ENCODE results near the gene UROC1.

DNA sequence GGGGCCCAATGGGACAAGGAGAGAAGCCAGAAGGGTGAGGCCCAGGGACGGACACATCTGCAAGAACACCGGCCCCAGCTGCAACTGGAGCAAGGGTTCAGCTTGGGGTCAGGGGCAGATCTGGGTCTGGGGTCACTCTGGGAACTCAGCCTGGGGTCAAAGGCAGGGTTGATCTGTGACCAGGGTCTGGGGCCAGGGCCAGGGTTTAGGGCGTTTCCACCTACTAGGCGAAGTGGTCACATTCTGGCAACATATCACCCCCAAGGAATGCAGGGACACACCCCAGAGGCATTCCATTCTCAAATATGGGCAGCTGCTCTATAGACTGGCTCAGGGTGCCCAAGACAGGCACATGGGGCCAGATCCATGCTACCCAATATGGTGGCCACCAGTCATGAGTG is 9.0 kb downstream of the UROC1 start:
- TF ChIP-seq, protein P1, sequence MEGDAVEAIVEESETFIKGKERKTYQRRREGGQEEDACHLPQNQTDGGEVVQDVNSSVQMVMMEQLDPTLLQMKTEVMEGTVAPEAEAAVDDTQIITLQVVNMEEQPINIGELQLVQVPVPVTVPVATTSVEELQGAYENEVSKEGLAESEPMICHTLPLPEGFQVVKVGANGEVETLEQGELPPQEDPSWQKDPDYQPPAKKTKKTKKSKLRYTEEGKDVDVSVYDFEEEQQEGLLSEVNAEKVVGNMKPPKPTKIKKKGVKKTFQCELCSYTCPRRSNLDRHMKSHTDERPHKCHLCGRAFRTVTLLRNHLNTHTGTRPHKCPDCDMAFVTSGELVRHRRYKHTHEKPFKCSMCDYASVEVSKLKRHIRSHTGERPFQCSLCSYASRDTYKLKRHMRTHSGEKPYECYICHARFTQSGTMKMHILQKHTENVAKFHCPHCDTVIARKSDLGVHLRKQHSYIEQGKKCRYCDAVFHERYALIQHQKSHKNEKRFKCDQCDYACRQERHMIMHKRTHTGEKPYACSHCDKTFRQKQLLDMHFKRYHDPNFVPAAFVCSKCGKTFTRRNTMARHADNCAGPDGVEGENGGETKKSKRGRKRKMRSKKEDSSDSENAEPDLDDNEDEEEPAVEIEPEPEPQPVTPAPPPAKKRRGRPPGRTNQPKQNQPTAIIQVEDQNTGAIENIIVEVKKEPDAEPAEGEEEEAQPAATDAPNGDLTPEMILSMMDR (conservative IDR thresholded peaks at IDR 0.05; ENCODE audit: low read depth in 2 of 2), result no peak
- no peak for TF ChIP-seq EZH2 (IDR thresholded peaks at IDR 0.05; ENCODE audit: low read depth, unreplicated experiment)
